PC-3 (cell line): ENCODE data around the gene DRC1.

Experiments used
- EZH2 ChIP-seq: fragments of 300-600 bp; sonication (generic); IDR thresholded peaks from one replicate; pipeline ENCODE4 v1.6.1; 2017; ENCODE audit warnings: antibody characterized with exemption, mild to moderate bottlenecking, low read length; ENCODE audit not compliant: unreplicated experiment
- TF ChIP-seq, protein P1 (sequence below): fragments of 300-600 bp; sonication (generic); conservative IDR thresholded peaks from 2 replicates; pipeline ENCODE4 v1.5.1; 2017; ENCODE audit warnings: antibody characterized with exemption, low read depth, mild to moderate bottlenecking, low read length

DNA sequence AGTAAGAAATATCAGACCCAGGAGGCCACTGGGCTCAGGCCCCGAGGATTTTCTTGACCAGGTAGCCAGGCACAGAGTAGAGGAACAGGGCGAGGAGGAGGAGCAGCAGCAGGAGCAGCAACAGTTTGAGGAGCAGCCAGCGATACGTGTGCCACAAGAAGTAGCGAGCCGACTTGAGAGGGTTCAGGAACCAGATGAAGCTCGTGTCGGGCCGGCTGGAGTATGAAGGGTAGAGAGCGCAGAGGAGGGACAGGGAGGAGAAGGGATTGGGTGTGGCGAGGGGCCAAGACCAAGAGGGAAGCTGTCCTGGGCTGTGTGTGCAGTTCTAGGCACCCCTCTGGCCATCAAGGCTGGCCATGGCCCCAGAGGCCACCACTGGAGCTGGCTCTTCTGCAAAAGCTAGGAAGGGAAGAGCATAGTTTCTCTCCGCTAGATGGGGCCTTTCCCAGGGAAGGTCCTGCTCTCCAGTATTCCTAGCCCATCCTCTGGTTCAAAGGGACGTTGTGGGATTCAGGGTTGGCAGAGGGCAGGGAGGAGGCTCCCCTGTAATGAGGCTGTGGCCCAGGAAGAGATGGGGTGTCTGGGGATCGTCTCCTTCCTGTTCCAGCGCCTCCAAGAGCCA is 58.4 kb downstream of the DRC1 start:
- TF ChIP-seq, protein P1, sequence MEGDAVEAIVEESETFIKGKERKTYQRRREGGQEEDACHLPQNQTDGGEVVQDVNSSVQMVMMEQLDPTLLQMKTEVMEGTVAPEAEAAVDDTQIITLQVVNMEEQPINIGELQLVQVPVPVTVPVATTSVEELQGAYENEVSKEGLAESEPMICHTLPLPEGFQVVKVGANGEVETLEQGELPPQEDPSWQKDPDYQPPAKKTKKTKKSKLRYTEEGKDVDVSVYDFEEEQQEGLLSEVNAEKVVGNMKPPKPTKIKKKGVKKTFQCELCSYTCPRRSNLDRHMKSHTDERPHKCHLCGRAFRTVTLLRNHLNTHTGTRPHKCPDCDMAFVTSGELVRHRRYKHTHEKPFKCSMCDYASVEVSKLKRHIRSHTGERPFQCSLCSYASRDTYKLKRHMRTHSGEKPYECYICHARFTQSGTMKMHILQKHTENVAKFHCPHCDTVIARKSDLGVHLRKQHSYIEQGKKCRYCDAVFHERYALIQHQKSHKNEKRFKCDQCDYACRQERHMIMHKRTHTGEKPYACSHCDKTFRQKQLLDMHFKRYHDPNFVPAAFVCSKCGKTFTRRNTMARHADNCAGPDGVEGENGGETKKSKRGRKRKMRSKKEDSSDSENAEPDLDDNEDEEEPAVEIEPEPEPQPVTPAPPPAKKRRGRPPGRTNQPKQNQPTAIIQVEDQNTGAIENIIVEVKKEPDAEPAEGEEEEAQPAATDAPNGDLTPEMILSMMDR, result no peak
- no peak for TF ChIP-seq EZH2
